ENCODE results near the gene C3orf18. TPM values are rescaled to one million over a fixed set of nuclear protein-coding genes. Genes with fewer than 3 reads are reported as not detected.

C3orf18 gene
- total RNA-seq, 2 experiments from 2014 or later = 15.9 to 17.1 TPM

- Mint-ChIP-seq H3K27ac (peak overlapping the region; percentile 99), H3K4me1 (peaks cover 56% of the 10 kb centered on the region), H3K27me3 (peaks cover 4% of the 10 kb centered on the region), H3K4me3 (peak overlapping the region; percentile 93), H3K9me3 (no peaks in the 10 kb centered on the region), H3K36me3 (peaks cover 80% of the 10 kb centered on the region)
- DNase-seq = peak; percentile 47
Observed at GRCh38 chr3:50574444-50574831, 6.9 kb upstream of the C3orf18 start.

- Mint-ChIP-seq H3K4me1 (peaks cover 56% of the 10 kb centered on the region), H3K27ac (peak overlapping the region; percentile 99)
Observed at GRCh38 chr3:50573566-50574443, 6.3 kb upstream of the C3orf18 start.

GRCh38 chr3:50572801-50573371, 5.3 kb upstream of the C3orf18 start:
- peak overlapping the region; percentile 99 for H3K27ac Mint-ChIP-seq
- DNase-seq = peak; percentile 75
- peaks cover 4% of the 10 kb centered on the region for H3K27me3 Mint-ChIP-seq
- peaks cover 75% of the 10 kb centered on the region for H3K36me3 Mint-ChIP-seq
- H3K4me3 Mint-ChIP-seq = peak overlapping the region; percentile 93
- H3K9me3 Mint-ChIP-seq = no peaks in the 10 kb centered on the region
- peaks cover 55% of the 10 kb centered on the region for H3K4me1 Mint-ChIP-seq

More at GRCh38 chr3:50573566-50574443, 6.3 kb upstream of the C3orf18 start:
- Mint-ChIP-seq H3K36me3 (peaks cover 76% of the 10 kb centered on the region), H3K9me3 (no peaks in the 10 kb centered on the region), H3K4me3 (peak overlapping the region; percentile 93), H3K27me3 (peaks cover 4% of the 10 kb centered on the region)
- peak; percentile 88 for DNase-seq

GRCh38 chr3:50572158-50572557, 4.6 kb upstream of the C3orf18 start:
- peaks cover 4% of the 10 kb centered on the region for H3K27me3 Mint-ChIP-seq
- peak overlapping the region; percentile 93 for H3K4me3 Mint-ChIP-seq
- peak; percentile 82 for DNase-seq
- H3K9me3 Mint-ChIP-seq = no peaks in the 10 kb centered on the region
- peaks cover 69% of the 10 kb centered on the region for H3K36me3 Mint-ChIP-seq
- peak overlapping the region; percentile 99 for H3K27ac Mint-ChIP-seq
- peaks cover 57% of the 10 kb centered on the region for H3K4me1 Mint-ChIP-seq

- peak overlapping the region; percentile 99 for H3K27ac Mint-ChIP-seq
- peaks cover 63% of the 10 kb centered on the region for H3K36me3 Mint-ChIP-seq
- no peaks in the 10 kb centered on the region for H3K9me3 Mint-ChIP-seq
- H3K4me1 Mint-ChIP-seq = peaks cover 61% of the 10 kb centered on the region
- no peak for DNase-seq
- H3K4me3 Mint-ChIP-seq = peak overlapping the region; percentile 93
- peaks cover 4% of the 10 kb centered on the region for H3K27me3 Mint-ChIP-seq
Observed at GRCh38 chr3:50571486-50571885, 3.9 kb upstream of the C3orf18 start.

GRCh38 chr3:50570508-50571279, 3.1 kb upstream of the C3orf18 start:
- peaks cover 56% of the 10 kb centered on the region for H3K36me3 Mint-ChIP-seq
- DNase-seq = no peak
- H3K9me3 Mint-ChIP-seq = no peaks in the 10 kb centered on the region
- peak overlapping the region; percentile 93 for H3K4me3 Mint-ChIP-seq
- peak overlapping the region; percentile 99 for H3K27ac Mint-ChIP-seq
- H3K4me1 Mint-ChIP-seq = peaks cover 62% of the 10 kb centered on the region
- peaks cover 4% of the 10 kb centered on the region for H3K27me3 Mint-ChIP-seq

GRCh38 chr3:50568947-50569749, 1.6 kb upstream of the C3orf18 start, which contains the start of gene HEMK1:
Gene HEMK1 (plus strand): TSS chr3:50569522. CDS start chr3:50571105, 1,583 bp downstream.
- DNase-seq = peak; percentile 97
- peak within 1 kb of the TSS; percentile 93 for H3K4me3 Mint-ChIP-seq
- no peaks in the 10 kb centered on the region for H3K9me3 Mint-ChIP-seq
- peaks cover 43% of the 10 kb centered on the region for H3K36me3 Mint-ChIP-seq
- H3K27me3 Mint-ChIP-seq = peaks cover 4% of the 10 kb centered on the region
- peak within 1 kb of the TSS; percentile 99 for H3K27ac Mint-ChIP-seq
- H3K4me1 Mint-ChIP-seq = peaks cover 48% of the 10 kb centered on the region

GRCh38 chr3:50567011-50567385, 549 bp downstream of the C3orf18 start:
- peaks cover 32% of the 10 kb centered on the region for H3K4me1 Mint-ChIP-seq
- no peaks in the 10 kb centered on the region for H3K9me3 Mint-ChIP-seq
- H3K27me3 Mint-ChIP-seq = no peaks in the 10 kb centered on the region
- DNase-seq = no peak
- peak overlapping the region; percentile 38 for H3K27ac Mint-ChIP-seq
- peak overlapping the region; percentile 78 for H3K4me3 Mint-ChIP-seq
- H3K36me3 Mint-ChIP-seq = peaks cover 26% of the 10 kb centered on the region

- Mint-ChIP-seq H3K4me3 (no peak overlapping the region), H3K9me3 (no peaks in the 10 kb centered on the region), H3K27ac (no peak overlapping the region), H3K4me1 (peaks cover 16% of the 10 kb centered on the region), H3K27me3 (no peaks in the 10 kb centered on the region), H3K36me3 (peaks cover 1% of the 10 kb centered on the region)
- DNase-seq = no peak
Observed at GRCh38 chr3:50564321-50564720, 3.2 kb downstream of the C3orf18 start.

GRCh38 chr3:50563867-50564266, 3.7 kb downstream of the C3orf18 start:
- Mint-ChIP-seq H3K9me3 (no peaks in the 10 kb centered on the region), H3K4me1 (peaks cover 16% of the 10 kb centered on the region), H3K27ac (no peak overlapping the region), H3K27me3 (no peaks in the 10 kb centered on the region), H3K4me3 (no peak overlapping the region), H3K36me3 (peaks cover 1% of the 10 kb centered on the region)
- no peak for DNase-seq

GRCh38 chr3:50562861-50563260, 4.7 kb downstream of the C3orf18 start:
- Mint-ChIP-seq H3K9me3 (no peaks in the 10 kb centered on the region), H3K27ac (no peak overlapping the region), H3K27me3 (no peaks in the 10 kb centered on the region), H3K4me3 (no peak overlapping the region), H3K36me3 (peaks cover 1% of the 10 kb centered on the region), H3K4me1 (peaks cover 13% of the 10 kb centered on the region)
- no peak for DNase-seq

GRCh38 chr3:50559702-50560101, 7.8 kb downstream of the C3orf18 start:
- no peaks in the 10 kb centered on the region for H3K9me3 Mint-ChIP-seq
- no peaks in the 10 kb centered on the region for H3K36me3 Mint-ChIP-seq
- peaks cover 3% of the 10 kb centered on the region for H3K4me1 Mint-ChIP-seq
- H3K27ac Mint-ChIP-seq = no peak overlapping the region
- no peaks in the 10 kb centered on the region for H3K27me3 Mint-ChIP-seq
- DNase-seq = no peak
- no peak overlapping the region for H3K4me3 Mint-ChIP-seq

- Mint-ChIP-seq H3K4me3 (no peak overlapping the region), H3K9me3 (no peaks in the 10 kb centered on the region), H3K4me1 (peaks cover 4% of the 10 kb centered on the region), H3K27me3 (no peaks in the 10 kb centered on the region), H3K36me3 (no peaks in the 10 kb centered on the region), H3K27ac (no peak overlapping the region)
- no peak for DNase-seq
Observed at GRCh38 chr3:50557915-50558314, 9.6 kb downstream of the C3orf18 start.

GRCh38 chr3:50557106-50557505, 10.4 kb downstream of the C3orf18 start:
- Mint-ChIP-seq H3K36me3 (no peaks in the 10 kb centered on the region), H3K4me1 (peaks cover 4% of the 10 kb centered on the region)

More at GRCh38 chr3:50557106-50557505, 10.4 kb downstream of the C3orf18 start:
- Mint-ChIP-seq H3K4me3 (no peak overlapping the region), H3K27ac (no peak overlapping the region), H3K27me3 (no peaks in the 10 kb centered on the region), H3K9me3 (no peaks in the 10 kb centered on the region)
- no peak for DNase-seq
